ENCODE measurements around the gene PHKG2.

PHKG2 gene

DNA sequence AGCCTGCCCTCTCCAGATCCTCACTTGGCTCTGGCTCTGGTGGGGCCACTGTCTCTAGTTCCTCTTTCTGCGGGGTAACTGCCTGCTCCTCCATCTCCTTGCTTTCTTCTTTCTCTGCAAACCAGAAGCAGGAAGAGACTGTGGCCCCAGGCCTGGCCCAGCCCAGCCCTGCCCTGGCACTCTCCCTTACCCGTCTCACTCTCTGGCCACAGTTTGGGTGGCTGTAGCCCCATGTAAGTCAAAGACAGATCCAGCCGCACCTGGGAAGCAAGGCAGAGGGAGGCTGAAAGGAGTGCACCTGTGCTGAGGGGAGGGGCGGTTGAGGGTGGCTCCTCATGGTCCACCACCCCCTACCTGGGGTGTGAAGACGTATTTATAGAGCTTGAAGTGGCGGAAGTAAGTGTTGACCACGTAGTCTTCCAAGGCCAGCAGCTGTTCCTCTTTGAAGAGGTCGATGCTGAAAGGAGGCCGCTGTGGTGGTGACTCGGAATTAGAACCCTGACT, 10.8 kb downstream of the PHKG2 start:
- peak; percentile 32 for DNase-seq

DNA sequence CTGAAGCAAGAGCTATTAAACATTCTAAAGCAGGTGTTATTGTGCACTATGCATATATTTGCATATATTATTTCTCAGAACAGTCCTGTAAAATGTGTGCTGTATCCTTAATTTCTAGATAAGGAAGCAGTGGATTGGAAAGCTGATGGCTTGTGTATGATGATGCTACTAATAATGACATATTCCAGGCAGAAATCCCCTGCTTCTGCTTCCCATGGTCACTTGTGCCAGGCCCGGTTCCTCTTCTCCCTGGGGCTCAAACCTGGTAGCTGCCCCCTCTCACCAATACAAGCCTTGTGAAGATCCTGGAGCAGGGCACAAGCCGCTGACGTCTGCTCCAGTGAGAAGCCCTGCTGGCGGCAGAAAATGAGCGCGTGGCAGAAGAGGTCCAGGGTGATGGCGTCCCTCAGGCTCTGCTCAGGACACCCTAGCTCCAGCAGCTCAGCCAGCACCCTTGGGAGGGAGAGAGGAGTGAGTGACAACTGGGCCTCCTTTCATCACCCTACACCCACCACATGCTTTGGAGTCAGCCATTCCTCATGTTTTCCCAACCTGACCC, 11.9 kb downstream of the PHKG2 start:
- DNase-seq = no peak

DNA sequence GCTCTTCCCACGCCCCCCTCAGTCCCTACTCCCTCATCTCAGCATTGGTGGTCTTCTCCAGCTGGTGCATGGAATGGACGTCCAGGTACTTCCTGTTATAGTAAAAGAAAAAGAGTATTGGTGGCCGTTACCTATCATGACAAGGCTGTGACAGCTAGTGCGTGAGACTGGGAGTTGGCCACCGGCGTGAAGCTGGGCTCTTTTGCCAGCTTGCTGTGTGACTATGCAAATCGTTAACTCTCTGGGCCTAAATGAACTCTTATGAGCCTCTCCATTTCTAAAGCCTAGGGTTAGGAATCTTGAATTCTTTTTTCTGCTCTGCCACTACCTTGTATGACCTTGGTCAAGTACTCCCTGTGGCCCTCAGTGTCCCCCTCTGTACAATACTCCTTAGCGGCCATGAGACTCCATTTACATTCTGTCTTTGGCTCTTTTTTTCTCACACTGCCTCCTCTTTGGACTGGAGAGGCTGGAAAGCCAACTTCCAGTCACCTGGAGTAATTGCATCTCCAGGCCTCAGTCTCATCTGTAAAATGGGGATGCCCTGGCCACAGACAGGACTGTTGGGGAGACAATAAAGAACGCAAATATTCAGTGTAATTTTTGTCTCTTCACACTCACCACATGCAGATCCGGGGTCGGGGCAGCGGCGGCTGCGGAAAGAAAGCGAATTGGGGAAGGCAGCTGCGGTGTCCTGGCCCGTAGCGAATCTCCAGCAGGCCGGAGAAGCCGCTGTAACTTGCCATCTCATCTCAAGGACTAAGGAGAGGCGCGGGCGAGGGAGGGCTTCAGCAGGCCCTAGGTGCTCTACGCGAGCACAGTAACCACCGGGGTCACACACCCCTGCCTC, 12.6 kb downstream of the PHKG2 start:
- no peak for DNase-seq

DNA sequence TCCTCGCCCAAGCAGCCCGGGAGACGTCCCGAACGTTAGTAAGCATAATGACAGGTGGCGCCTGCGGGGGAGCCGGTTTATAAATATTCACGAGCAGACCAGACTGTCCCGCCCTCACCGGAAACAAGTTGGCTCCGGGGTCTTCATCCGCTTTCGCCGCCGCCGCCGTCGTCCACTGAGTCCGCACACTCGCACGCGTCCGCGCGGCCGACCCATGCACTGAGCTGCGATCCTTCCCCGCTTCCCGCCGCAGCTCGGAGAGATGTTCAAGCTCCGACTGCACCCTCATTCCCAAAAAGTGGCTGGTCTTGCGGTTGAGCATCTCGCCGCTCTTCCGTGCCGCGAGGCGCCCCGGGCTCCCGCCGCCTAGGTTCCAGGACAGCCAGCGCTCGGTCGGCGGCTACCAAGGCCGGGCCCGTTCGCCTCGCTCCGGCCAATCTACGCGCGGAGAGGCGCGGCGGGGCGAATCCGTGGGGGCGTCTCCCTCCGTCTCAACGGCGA, 13.3 kb downstream of the PHKG2 start:
- DNase-seq = peak; percentile 27

DNA sequence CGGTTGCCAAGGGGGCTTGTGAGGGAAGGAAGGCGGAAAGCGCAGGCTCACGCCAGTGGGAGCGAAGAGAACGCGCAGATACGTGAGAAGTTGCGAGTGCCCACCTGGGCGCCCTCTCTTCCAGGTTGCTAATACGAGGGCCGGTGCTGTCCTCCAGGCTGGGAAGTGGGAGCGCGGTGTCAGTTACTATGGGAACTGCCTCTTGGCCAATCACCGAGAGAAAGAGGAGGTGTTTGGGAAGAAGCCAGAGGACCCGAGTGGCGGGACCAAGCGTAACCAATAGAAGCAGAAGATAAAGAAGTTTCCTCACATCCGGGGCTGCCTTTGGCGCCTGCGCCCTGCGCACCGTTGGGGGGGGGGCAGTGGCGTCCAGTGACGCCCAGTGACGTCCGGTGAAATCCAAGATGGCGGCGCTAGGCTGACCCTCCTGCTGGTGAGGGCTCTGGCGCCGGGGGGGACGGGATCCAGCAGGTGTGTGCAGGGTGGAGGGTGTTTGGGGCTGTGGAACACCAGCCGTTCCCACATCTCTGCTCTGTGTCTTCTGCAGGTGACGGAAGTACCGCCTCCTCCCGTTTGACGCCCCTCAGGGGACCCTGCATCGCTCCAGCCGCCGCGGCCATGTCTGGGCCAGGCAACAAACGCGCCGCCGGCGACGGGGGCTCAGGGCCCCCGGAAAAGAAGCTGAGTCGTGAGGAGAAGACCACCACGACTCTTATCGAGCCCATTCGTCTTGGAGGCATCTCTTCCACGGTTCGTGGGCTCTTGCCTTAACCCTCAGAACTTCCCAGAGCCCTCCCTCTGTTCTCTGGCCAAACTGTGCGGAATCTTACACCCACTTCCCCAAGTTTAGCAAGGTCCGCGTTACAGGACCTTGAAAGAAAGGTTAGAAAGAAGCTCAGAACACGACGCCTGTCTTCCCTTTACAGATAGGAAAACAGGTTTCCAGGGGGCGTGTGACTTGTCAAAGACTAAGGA, 14.0 kb downstream of the PHKG2 start, which contains the start of the genes CFAP119 and RNF40:
Gene CFAP119, minus strand, starts transcription at position 135 of the 975 bp plus-strand sequence. CDS start 314 bp downstream, outside the sequence.
Gene RNF40, plus strand, starts transcription at position 395 of the 975 bp plus-strand sequence. Its CDS starts 224 bp downstream, at position 619.
- peak; percentile 92 for DNase-seq

DNA sequence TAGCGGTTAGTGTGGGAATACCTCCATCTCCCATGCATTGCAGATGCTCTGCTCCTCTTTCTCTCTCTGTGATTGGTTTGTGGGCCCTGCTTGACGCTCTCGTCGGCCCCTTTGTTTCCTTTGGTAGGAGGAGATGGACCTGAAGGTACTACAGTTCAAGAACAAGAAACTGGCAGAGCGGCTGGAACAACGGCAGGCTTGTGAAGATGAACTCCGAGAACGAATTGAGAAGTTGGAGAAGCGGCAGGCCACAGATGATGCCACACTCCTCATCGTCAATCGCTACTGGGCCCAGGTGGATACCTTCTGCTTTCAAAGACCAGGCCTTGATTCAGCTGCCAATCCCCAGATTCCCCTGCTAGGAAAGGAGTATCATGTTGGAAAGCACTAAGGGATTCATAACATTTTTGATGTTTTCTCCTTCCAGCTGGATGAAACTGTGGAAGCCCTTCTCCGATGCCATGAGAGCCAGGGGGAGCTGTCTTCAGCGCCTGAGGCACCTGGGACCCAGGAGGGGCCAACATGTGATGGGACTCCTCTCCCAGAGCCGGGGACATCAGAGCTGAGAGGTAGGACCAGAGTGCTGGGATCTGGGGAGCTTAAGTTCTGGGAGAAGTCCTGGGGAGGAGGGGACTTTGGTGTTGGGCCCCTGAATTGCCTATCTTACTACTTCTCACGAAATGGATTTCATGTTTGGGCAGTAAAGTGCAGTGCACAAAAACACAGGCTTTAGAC, 14.9 kb downstream of the PHKG2 start:
- no peak for DNase-seq

DNA sequence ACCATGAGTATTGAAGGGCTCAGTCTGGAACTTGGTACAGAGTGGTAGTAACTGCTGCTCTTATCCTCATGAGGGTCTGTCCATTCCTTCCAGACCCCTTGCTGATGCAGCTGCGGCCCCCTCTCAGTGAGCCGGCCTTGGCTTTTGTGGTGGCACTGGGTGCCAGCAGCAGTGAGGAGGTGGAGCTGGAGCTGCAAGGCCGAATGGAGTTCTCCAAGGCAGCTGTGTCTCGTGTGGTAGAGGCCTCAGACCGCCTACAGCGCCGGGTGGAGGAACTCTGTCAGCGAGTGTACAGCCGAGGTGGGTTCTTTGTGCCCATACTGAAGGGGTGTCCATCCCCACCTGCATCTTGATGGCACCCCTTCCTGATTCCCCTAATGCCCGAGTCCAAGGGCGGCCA, 15.9 kb downstream of the PHKG2 start:
- no peak for DNase-seq

DNA sequence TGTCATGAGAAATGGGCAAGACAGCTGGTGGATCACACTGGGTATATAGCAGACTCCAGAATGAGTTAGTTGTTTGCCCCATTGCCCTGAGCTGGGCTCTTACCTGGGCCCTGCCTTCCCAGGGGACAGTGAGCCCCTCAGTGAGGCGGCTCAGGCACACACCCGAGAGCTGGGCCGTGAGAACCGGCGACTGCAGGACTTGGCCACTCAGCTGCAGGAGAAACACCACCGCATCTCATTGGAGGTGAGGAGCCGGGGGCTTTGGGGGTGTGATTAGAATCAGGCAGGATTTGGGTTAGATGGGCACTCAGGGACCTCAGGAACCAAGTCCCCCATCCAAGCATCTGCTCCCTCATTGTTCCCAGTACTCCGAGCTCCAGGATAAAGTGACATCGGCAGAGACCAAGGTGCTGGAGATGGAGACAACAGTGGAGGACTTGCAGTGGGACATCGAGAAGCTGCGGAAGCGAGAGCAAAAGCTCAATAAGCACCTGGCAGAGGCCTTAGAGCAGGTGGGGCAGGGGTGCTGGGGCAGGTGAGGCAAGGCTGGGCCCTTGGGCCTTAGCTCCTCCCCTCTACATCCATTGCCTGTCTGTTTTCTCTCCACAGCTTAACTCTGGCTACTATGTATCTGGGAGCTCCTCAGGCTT, 16.7 kb downstream of the PHKG2 start:
- DNase-seq = no peak

DNA sequence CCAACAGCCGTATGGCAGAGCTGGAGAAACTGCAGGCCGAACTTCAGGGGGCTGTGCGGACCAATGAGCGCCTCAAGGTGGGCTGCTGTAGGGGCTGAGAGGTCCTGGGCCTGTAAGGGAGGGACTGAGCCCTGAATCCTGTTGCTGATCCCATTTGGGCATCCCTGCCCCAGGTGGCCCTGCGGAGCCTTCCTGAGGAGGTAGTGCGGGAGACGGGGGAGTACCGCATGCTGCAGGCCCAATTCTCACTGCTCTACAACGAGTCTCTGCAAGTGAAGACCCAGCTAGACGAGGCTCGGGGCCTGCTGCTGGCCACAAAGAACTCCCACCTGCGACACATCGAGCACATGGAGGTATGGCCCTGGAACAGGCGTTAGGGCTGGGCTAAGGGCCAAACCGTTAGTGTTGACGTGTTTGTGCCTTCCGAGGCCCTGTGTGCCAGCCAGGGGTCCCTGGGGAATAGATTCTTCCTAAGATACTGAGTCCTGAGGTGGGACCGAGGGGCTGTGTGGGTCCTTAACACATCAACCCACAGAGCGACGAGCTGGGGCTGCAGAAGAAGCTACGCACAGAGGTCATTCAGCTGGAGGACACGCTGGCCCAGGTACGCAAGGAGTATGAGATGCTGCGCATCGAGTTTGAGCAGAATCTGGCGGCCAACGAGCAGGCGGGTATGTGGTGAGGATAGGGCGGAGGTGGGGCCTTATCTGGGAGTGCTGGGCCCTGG, 18.1 kb downstream of the PHKG2 start:
- no peak for DNase-seq

DNA sequence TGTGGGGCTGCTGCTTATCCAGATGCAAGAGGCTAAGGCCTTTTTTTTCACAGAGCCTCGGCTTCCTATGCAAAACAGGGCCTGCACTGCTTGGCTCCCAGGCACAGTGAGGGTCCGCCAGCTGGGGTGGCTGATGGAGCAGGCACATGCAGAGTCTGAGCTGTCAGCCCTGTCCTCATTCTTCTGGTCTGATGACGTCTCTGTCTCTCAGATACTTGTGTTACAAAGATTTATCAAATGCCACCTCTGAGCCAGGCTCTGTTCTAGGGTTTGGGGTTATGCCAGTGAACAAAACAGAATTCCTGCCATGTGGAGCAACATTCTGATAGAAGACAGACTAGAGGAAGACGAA, 18.7 kb downstream of the PHKG2 start:
- DNase-seq = no peak

DNA sequence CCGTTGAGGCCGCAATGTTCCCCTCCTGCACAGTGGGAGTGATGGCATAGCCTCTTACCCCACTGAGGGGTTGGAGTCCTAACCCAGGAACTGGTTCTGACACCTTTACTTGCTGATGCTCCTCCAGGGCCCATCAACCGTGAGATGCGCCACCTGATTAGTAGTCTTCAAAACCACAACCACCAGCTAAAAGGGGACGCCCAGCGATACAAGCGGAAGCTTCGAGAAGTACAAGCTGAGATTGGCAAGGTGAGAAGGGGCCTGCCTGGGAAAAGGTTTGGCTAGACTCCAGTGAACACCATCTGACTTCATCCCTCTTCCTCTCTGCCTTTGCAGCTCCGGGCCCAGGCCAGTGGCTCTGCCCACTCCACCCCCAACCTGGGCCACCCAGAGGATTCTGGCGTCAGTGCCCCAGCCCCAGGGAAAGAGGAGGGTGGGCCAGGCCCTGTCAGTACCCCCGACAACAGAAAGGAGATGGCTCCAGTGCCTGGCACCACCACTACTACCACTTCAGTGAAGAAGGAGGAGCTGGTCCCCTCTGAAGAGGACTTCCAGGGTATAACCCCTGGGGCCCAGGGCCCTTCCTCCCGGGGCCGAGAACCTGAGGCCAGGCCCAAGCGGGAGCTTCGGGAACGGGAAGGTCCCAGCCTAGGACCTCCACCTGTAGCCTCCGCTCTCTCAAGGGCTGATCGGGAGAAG, 19.7 kb downstream of the PHKG2 start:
- peak; percentile 57 for DNase-seq

DNA sequence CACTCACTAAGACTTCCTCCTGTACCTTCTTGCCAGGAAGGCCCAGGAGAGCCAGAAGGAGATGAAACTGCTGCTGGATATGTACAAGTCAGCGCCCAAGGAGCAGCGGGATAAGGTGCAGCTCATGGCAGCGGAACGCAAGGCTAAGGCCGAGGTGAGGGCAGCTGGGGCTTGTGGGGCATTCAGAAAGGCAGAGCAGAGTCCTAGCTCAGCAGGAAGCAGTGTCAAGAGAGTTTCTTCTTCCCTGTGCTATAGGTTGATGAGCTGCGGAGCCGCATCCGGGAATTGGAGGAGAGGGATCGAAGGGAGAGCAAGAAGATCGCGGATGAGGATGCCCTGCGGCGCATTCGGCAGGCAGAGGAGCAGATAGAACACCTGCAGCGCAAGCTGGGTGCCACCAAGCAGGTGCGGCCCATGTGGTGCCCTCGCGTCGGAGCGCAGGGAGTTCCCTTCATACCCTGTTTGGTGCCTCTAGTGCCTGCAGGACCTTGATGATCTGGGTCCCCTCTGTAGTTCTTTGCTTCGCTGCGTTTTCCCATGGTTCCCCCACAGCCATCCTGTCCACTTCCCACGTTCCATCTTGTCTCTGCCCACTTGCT, 20.5 kb downstream of the PHKG2 start:
- no peak for DNase-seq

DNA sequence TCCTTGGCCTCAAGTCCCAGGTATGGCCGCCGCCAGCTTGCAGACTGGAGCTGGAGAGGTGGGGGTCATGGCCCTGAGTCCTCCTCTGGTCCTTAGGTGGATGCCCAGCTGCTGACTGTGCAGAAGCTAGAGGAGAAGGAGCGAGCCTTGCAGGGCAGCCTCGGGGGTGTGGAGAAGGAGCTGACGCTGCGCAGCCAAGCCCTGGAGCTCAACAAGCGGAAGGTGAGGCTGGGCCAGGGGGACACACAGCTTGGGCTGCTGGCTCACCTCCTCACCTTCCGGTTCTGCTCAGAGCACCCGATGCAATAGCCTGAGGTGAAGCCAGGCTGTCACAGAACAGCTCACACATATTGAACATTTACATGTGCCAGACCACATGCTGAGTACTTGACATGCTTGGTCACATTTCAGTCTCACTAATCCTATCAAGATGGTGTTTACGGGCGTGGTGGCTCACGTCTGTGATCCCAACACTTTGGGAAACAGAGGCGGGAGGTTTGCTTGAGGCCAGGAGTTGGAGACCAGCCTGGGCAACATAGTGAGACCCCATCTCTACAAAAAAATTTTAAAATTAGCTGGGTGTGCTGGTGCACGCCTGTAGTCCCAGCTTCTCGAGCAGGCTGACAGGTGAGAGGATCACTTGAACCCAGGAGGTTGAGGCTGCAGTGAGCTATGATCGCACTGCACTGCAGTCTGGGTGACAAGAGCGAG, 21.3 kb downstream of the PHKG2 start:
- DNase-seq = no peak

DNA sequence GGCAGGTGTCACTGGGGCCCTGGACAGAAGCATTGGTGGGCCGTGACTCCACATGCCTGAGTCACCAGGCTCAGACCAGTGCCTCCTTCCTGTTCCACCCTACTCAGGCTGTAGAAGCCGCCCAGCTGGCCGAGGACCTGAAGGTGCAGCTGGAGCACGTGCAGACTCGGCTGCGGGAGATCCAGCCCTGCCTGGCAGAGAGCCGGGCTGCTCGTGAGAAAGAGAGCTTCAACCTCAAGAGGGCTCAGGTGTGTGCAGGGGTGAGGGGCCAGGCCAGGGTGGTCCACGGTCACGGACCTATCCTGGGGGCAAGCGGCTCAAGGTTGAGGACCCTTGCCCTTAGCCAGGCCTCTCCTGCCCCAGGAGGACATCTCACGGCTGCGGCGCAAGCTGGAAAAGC, 23.5 kb downstream of the PHKG2 start:
- DNase-seq = no peak

DNA sequence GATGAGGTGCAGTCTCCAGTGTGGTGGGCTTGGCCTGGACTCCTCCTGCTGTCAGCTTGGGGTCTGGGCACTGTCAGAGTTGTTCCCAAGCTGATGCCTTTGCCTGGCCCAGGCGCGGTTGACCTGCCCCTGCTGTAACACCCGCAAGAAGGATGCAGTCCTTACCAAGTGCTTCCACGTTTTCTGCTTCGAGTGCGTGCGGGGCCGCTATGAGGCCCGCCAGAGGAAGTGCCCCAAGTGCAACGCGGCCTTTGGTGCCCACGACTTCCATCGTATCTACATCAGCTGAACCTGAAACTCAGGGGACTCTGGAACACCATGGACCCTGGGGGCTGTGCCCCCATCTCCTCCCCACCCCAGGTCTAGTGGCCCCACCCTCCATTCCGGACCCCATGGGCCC, 25.6 kb downstream of the PHKG2 start:
- DNase-seq = no peak

DNA sequence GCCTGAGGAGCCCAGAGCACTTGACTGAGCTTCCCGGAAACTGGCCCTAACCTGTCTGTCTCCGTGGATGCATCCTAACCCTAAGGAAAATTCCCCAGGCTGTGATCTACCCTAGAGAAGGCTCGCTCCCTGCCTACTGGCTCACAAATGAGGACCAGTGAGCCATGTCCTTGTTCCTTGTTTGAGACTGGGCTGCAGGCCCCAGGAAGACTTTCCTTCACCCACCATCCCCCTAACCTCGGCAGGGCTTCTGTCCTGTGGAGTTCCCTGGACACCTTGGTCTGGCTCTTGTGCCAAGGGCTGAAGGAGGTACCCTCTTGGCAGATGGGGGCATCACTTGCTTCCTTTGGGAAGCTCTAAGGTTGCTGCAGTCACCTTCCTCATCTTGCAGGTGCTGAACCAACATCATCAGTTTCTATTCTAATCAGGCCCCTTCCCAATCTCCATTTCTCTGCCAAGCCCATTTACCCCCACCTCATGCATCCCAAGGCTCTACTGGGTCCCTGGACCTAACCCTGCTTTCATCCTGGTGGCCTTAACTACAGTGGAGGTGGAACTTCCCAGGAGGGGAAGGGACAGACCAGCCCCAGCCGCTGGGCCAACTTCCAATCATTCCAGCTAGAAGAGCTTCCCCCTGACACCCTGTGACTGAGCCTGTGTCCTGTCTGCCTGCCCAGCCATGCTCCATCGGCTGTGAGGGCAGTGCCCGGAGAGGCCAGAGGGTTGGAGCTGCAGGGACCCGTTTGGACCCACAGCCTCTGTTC, 26.3 kb downstream of the PHKG2 start:
- no peak for DNase-seq

DNA sequence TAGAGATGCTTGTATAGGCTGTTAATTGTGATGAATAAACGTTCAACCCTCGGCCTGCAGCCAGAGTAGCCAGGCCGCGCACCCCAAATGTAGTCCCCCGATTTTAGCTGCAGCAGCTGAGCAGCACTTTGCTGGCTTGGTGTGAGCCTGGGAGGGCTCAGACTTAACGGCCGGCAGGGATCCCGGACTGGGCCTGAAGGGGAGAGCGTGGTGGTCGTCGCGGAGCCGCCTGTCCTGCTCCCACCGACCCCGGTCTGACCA, 26.8 kb downstream of the PHKG2 start:
- DNase-seq = no peak

DNA sequence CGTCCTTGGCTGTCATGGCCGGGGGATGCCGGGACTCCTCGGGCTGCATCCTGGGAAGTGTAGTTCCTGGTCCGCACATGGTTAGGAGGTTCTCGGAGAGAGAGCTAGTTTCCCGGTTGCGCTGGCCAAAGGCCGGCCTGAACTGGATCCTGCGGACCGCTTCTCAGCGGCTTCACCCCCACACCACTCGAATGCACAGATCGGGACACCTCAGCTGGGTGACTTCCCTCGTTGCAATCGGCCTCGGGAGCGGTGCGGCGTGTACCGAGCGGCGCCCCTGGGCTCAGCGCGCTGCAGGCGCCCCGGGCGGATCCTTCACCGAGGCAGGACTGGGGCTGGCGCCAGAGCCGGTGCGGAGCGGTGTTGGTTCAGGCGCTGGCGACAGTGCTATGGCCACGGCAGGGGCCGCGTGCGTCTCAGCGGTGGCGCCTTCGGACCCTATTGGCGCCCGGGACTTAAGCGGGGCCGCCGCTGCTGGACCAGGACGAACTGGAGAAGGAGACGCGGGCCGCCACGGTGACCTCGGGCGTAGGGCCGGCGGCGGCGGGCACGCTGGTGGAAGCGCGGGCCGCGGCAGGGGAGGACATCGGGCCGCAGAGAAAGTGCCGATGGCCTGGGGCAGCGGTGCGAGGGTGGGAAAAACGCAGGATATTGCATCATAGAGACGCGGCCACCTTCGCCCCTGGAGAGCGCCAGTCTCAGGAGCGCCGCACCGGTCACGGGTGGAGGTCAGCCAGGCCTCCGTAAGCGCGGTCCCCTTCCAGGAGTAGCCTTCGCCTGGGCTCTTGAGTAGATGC, 27.4 kb downstream of the PHKG2 start:
- peak; percentile 57 for DNase-seq
